ENCODE results near the gene AGAP3. TPM values are rescaled to one million over a fixed set of nuclear protein-coding genes. Genes with fewer than 3 reads are reported as not detected.
A peak's percentile ranks its signal among the peaks of the same experiment; 100 is the strongest.

AGAP3 gene
- total RNA-seq, 3 donors from 2014 or later (not counting 1 experiment from before 2014, with no cell fraction given) = 27.7 to 46.9 (median 42.8) TPM

DNA sequence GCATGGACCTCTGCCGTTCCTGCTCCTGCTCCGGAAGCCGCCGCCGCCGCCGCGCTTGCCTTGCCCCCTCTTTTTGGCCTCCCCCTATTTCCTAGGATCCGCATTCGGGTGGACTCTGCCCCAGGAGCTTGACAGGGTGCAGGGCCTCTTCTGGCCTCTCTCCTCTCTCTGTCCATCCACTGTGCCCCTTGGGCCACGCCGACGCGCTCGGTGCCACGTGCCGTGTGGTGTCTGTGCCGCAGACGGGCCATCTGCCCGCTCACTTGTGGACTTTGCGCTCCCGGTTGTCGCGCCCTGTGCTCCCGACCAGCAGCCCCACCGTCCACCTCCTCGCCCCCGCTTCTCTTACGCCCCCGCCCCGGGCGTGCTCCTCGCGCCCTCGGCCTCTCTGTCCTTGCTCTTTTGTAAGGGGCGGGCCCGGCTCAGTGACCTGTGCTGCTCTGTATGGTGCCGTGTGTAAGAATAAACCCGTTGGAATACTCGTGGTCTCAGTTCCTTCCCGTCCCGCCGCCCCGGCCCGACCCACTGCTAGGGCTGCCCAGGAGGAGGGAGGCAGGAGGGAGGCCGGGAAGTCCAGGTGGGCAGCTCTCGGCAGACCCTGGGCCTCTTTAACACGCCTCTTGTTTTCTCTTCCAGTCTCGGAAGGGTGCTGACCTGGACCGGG is 37.0 kb downstream of the AGAP3 start:
- intact Hi-C loops (cut with micrococcal nuclease) = no loop called here
- H3K4me1 ChIP-seq (ENCODE audit: control insufficient read depth, insufficient read depth, low read length) = no peaks in the 10 kb centered on the region
- no peaks in the 10 kb centered on the region for H3K27me3 ChIP-seq (ENCODE audit: control insufficient read depth, insufficient read depth, low read length)
- no peak for DNase-seq
- Mint-ChIP-seq H3K4me3 (no peak overlapping the region), H3K9me3 (no peaks in the 10 kb centered on the region), H3K36me3 (no peaks in the 10 kb centered on the region), H3K27me3 (ENCODE audit: low read depth in 2 of 2) (no peaks in the 10 kb centered on the region), H3K4me1 (peaks cover 0 to 6% of the 10 kb centered on the region in 2 donors), H3K27ac (no peak overlapping the region)
- no peaks in the 10 kb centered on the region for H3K9me3 ChIP-seq (ENCODE audit: control insufficient read depth, insufficient read depth, low read length)
- TF ChIP-seq, protein P1, sequence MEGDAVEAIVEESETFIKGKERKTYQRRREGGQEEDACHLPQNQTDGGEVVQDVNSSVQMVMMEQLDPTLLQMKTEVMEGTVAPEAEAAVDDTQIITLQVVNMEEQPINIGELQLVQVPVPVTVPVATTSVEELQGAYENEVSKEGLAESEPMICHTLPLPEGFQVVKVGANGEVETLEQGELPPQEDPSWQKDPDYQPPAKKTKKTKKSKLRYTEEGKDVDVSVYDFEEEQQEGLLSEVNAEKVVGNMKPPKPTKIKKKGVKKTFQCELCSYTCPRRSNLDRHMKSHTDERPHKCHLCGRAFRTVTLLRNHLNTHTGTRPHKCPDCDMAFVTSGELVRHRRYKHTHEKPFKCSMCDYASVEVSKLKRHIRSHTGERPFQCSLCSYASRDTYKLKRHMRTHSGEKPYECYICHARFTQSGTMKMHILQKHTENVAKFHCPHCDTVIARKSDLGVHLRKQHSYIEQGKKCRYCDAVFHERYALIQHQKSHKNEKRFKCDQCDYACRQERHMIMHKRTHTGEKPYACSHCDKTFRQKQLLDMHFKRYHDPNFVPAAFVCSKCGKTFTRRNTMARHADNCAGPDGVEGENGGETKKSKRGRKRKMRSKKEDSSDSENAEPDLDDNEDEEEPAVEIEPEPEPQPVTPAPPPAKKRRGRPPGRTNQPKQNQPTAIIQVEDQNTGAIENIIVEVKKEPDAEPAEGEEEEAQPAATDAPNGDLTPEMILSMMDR (IDR thresholded peaks at IDR 0.05) = no peak
- no peak overlapping the region for H3K4me3 ChIP-seq (ENCODE audit: low read length)
- H3K36me3 ChIP-seq (ENCODE audit: control insufficient read depth, insufficient read depth, low read length) = peaks cover 12% of the 10 kb centered on the region
- ATAC-seq = no peak
- WGBS (ENCODE audit: insufficient coverage) = 91% methylated on average over 50 of the region's 50 CpGs
- no peak overlapping the region for H3K27ac ChIP-seq (ENCODE audit: low read length)

DNA sequence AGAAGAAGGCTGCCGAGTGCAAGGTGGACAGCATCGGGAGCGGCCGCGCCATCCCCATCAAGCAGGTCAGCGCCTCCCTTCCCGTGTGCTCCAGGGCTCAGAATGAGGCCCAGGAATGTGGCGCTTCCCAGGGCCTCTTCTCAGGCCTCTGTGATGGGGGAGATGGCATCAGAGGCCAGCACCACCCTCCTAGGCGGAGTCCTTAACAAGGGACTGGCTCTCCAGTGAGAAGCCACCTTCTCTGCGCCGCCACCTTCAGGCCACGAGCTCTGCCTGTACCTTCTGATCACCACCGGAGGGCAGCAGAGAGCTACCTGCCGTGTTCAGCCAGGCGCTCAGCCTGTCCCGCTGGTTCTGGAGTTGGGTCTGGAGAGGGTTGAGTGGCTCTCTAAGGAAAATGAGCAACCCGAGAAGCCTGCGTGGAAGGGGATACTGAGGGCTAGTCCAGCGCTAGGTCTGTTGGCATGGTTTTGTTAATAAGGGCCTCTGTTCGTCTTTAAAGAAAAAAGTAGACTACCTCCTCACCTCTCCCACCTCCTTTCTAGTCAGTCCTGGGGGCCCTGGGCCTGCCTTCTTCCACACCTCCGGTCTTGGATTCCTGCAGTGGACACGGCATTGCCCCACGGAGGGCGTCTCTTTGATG is 37.7 kb downstream of the AGAP3 start:
- TF ChIP-seq, protein P1 (IDR thresholded peaks at IDR 0.05) = peak; percentile 93
- H3K4me3 Mint-ChIP-seq = no peak overlapping the region
- H3K4me1 Mint-ChIP-seq = peaks cover 0 to 6% of the 10 kb centered on the region in 2 donors
- no peak overlapping the region for H3K27ac ChIP-seq (ENCODE audit: low read length)
- H3K4me1 ChIP-seq (ENCODE audit: control insufficient read depth, insufficient read depth, low read length) = no peaks in the 10 kb centered on the region
- H3K36me3 ChIP-seq (ENCODE audit: control insufficient read depth, insufficient read depth, low read length) = peaks cover 10% of the 10 kb centered on the region
- peak; percentile 87 to 99 (median 98) for ATAC-seq
- no peak overlapping the region for H3K27ac Mint-ChIP-seq
- DNase-seq = peak; percentile 78 to 93
- intact Hi-C loops (cut with micrococcal nuclease) = loop anchor here (1.0 to 2.0 kb wide), 3 partner anchors 48 to 179 kb away; no protein-coding TSS in a partner anchor
- H3K27me3 ChIP-seq (ENCODE audit: control insufficient read depth, insufficient read depth, low read length) = no peaks in the 10 kb centered on the region
- H3K4me3 ChIP-seq (ENCODE audit: low read length) = no peak overlapping the region
- H3K9me3 ChIP-seq (ENCODE audit: control insufficient read depth, insufficient read depth, low read length) = no peaks in the 10 kb centered on the region
- H3K9me3 Mint-ChIP-seq = no peaks in the 10 kb centered on the region
- H3K27me3 Mint-ChIP-seq (ENCODE audit: low read depth in 2 of 2) = no peaks in the 10 kb centered on the region
- no peaks in the 10 kb centered on the region for H3K36me3 Mint-ChIP-seq
- WGBS (ENCODE audit: insufficient coverage) = 57% methylated on average over 24 of the region's 24 CpGs

DNA sequence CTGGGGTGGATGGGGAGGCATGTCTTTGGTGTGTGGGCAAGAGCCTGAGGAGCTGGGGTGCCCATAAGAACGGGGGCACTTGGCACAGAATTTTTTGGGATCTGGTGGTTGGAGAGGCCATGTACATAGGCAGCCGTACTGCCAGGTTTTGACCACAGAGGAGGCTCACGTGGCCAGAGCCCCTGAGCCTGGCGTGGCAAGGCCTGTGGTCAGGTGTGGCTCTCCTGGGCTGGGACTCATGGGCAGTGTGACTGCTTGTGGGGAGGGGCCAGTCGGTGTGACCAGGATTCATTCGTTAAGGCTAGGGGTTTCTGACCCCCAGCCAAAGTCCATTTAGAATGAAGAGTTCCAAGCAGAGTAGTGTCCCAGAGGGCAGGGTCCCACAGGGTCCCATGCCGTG is 38.2 kb downstream of the AGAP3 start:
- 92% methylated on average over 7 of the region's 7 CpGs for WGBS (ENCODE audit: insufficient coverage)
- Histone ChIP-seq H3K9me3 (ENCODE audit: control insufficient read depth, insufficient read depth, low read length) (no peaks in the 10 kb centered on the region), H3K4me3 (ENCODE audit: low read length) (no peak overlapping the region), H3K27ac (ENCODE audit: low read length) (no peak overlapping the region), H3K36me3 (ENCODE audit: control insufficient read depth, insufficient read depth, low read length) (peaks cover 9% of the 10 kb centered on the region), H3K27me3 (ENCODE audit: control insufficient read depth, insufficient read depth, low read length) (no peaks in the 10 kb centered on the region), H3K4me1 (ENCODE audit: control insufficient read depth, insufficient read depth, low read length) (no peaks in the 10 kb centered on the region)
- Mint-ChIP-seq H3K4me3 (no peak overlapping the region), H3K9me3 (no peaks in the 10 kb centered on the region), H3K27ac (no peak overlapping the region), H3K4me1 (peaks cover 0 to 6% of the 10 kb centered on the region in 2 donors), H3K36me3 (no peaks in the 10 kb centered on the region), H3K27me3 (ENCODE audit: low read depth in 2 of 2) (no peaks in the 10 kb centered on the region)
- TF ChIP-seq, protein P1 (IDR thresholded peaks at IDR 0.05) = no peak
- ATAC-seq (no peak), DNase-seq (no peak)
- intact Hi-C loops (cut with micrococcal nuclease) = loop anchor here (1.0 to 2.0 kb wide), 3 partner anchors 48 to 178 kb away; no protein-coding TSS in a partner anchor
